HCT116 (cell line): ENCODE results near the gene TUBB6. TPM values are rescaled to one million over a fixed set of nuclear protein-coding genes. Genes with fewer than 3 reads are reported as not detected.

Experiments used
- ATAC-seq: fragments of 200-7000 bp; cut with Tn5 transposase; 2 replicates; pipeline ENCODE4 v1.9.1; 2020; ENCODE audit warnings: mild to moderate bottlenecking, moderate library complexity
- BruUV-seq: library from RNA; stranded (reverse); fragments of 400-500 nt; replicated peaks from 2 replicates; lab custom pipeline; 2021; lab: Mats Ljungman, UMichigan
- CTCF ChIA-PET: fragments of 300-600 bp; sonication (Branson Sonifier 250); formaldehyde crosslinking; loops from one replicate; lab custom pipeline; 2021; ENCODE audit warnings: antibody characterized with exemption; lab: Charles Lee
- POLR2A ChIA-PET: fragments of 300-600, 350-600 bp; sonication (Branson Sonifier 250); formaldehyde crosslinking; loops from one replicate; lab custom pipeline; 2021; ENCODE audit warnings: antibody characterized with exemption; lab: Charles Lee
- RAD21 ChIA-PET, 2 experiments: fragments of 300-600 bp; sonication (Branson Sonifier 250); formaldehyde crosslinking; loops; one replicate each; lab custom pipeline; 2023; ENCODE audit warnings: low total read pairs in 2 of 2; ENCODE audit not compliant: uncharacterized antibody in 2 of 2, unreplicated experiment in 2 of 2, low non-redundant PET in 1 of 2; lab: Charles Lee
- DNase-seq: peaks from one replicate; pipeline ENCODE4 v3.0.0-alpha.2; 2010; ENCODE audit warnings: low read depth, low spot score
- H2AFZ ChIP-seq: fragments of 200-600 bp; shearing (Covaris generic), sonication (generic); 2 replicates; pipeline ENCODE4 v1.6.1; 2017; ENCODE audit warnings: low read depth, mixed run types, mixed read lengths, antibody characterized with exemption, low read length; ENCODE audit not compliant: poor library complexity, severe bottlenecking
- H3K27ac ChIP-seq: 2 replicates; pipeline ENCODE4 v1.5.1; 2012; ENCODE audit warnings: low read depth, low read length
- H3K27me3 ChIP-seq: fragments of 200-600 bp; sonication (generic); 2 replicates; pipeline ENCODE4 v1.6.1; 2016; ENCODE audit warnings: mixed run types, low read length, mixed read lengths; ENCODE audit not compliant: insufficient read depth
- H3K36me3 ChIP-seq, 2 experiments: fragments of 200-500 bp in 1 of 2; fragments of 200-600 bp in 1 of 2; sonication (Bioruptor generic) in 1 of 2; sonication (generic) in 1 of 2; 2 replicates each; pipeline versions ENCODE4 v1.5.1 to v1.6.1; 2014 to 2016; ENCODE audit warnings: low read length in 2 of 2, inconsistent platforms in 1 of 2, mixed read lengths in 1 of 2, mixed run types in 1 of 2; ENCODE audit not compliant: insufficient read depth in 2 of 2, control insufficient read depth in 1 of 2
- H3K4me1 ChIP-seq, 2 experiments: fragments of 200-600 bp in 1 of 2; sonication (generic) in 1 of 2; 2 replicates each; pipeline versions ENCODE4 v1.5.1 to v1.6.1; 2012 to 2017; ENCODE audit warnings: low read length in 2 of 2, inconsistent platforms in 1 of 2, mild to moderate bottlenecking in 1 of 2, mixed read lengths in 1 of 2, mixed run types in 1 of 2, moderate library complexity in 1 of 2; ENCODE audit not compliant: insufficient read depth in 2 of 2, control insufficient read depth in 1 of 2
- H3K4me2 ChIP-seq: fragments of 200-600 bp; sonication (generic); 2 replicates; pipeline ENCODE4 v1.6.1; 2017; ENCODE audit warnings: mixed run types, low read length, mixed read lengths
- H3K4me3 ChIP-seq, 2 experiments: fragments of 200-600 bp in 1 of 2; sonication (generic) in 1 of 2; replicated peaks in 1 of 2; 2 replicates each; pipeline ENCODE4 v1.5.1; 2011 to 2016; ENCODE audit warnings: low read length in 2 of 2, control low read depth in 1 of 2, low read depth in 1 of 2, mild to moderate bottlenecking in 1 of 2, mixed read lengths in 1 of 2, mixed run types in 1 of 2
- H3K79me2 ChIP-seq: fragments of 200-600 bp; sonication (generic); 2 replicates; pipeline ENCODE4 v1.6.1; 2017; ENCODE audit warnings: mild to moderate bottlenecking, mixed run types, low read length, moderate library complexity, mixed read lengths; ENCODE audit not compliant: insufficient read depth
- H3K9ac ChIP-seq: fragments of 200-600 bp; sonication (generic); 2 replicates; pipeline ENCODE4 v1.6.1; 2016; ENCODE audit warnings: low read length, mixed read lengths
- H3K9me2 ChIP-seq: fragments of 200-600 bp; sonication (generic), shearing (Covaris generic); 2 replicates; pipeline ENCODE4 v1.6.1; 2017; ENCODE audit warnings: mixed run types, mild to moderate bottlenecking, moderate library complexity; ENCODE audit not compliant: insufficient read depth
- H3K9me3 ChIP-seq, 2 experiments: fragments of 200-500 bp in 1 of 2; fragments of 200-600 bp in 1 of 2; sonication (Bioruptor generic) in 1 of 2; sonication (generic) in 1 of 2; 2 replicates each; pipeline ENCODE4 v1.6.1; 2014 to 2017; ENCODE audit warnings: low read length in 2 of 2, mixed read lengths in 2 of 2, inconsistent platforms in 1 of 2, low read depth in 1 of 2, mild to moderate bottlenecking in 1 of 2, mixed run types in 1 of 2, moderate library complexity in 1 of 2; ENCODE audit not compliant: control insufficient read depth in 1 of 2, insufficient read depth in 1 of 2
- H4K20me1 ChIP-seq: fragments of 200-600 bp; sonication (generic), shearing (Covaris generic); 2 replicates; pipeline ENCODE4 v1.6.1; 2017; ENCODE audit warnings: mixed run types, mild to moderate bottlenecking, moderate library complexity; ENCODE audit not compliant: insufficient read depth
- CBX3 ChIP-seq: IDR thresholded peaks from 2 replicates; pipeline ENCODE4 v1.6.1; 2012; ENCODE audit warnings: low read depth
- CEBPB ChIP-seq: IDR thresholded peaks from 2 replicates; pipeline ENCODE4 v1.6.1; 2012; ENCODE audit warnings: low read depth
- CTCF ChIP-seq, 3 experiments: fragments of 200-600 bp in 1 of 3; sonication (generic) in 1 of 3; IDR thresholded peaks in 2 of 3; conservative IDR thresholded peaks in 1 of 3; 2 replicates each; pipeline ENCODE4 v1.5.1; 2012 to 2017; ENCODE audit warnings: low read depth in 2 of 3, low read length in 2 of 3, antibody characterized with exemption in 1 of 3, borderline replicate concordance in 1 of 3, control low read depth in 1 of 3, mild to moderate bottlenecking in 1 of 3, mixed read lengths in 1 of 3, mixed run types in 1 of 3, moderate library complexity in 1 of 3; ENCODE audit not compliant: insufficient read depth in 1 of 3
- POLR2AphosphoS5 ChIP-seq: IDR thresholded peaks from 2 replicates; pipeline ENCODE4 v1.6.1; 2011; ENCODE audit warnings: mild to moderate bottlenecking, low read depth, low read length, moderate library complexity
- RAD21 ChIP-seq: IDR thresholded peaks from 2 replicates; pipeline ENCODE4 v1.6.1; 2012; ENCODE audit warnings: low read depth, mild to moderate bottlenecking
- SRF ChIP-seq: IDR thresholded peaks from 2 replicates; pipeline ENCODE4 v1.6.1; 2012; ENCODE audit warnings: low read depth
- YY1 ChIP-seq: IDR thresholded peaks from 2 replicates; pipeline ENCODE4 v1.6.1; 2011; ENCODE audit warnings: low read length, low read depth, moderate library complexity, mild to moderate bottlenecking; ENCODE audit not compliant: insufficient replicate concordance; ENCODE audit errors: extremely low read depth
- ZBTB33 ChIP-seq: IDR thresholded peaks from 2 replicates; pipeline ENCODE4 v1.6.1; 2011; ENCODE audit warnings: mild to moderate bottlenecking, low read length, moderate library complexity; ENCODE audit not compliant: insufficient replicate concordance; ENCODE audit errors: extremely low read depth
- ZNF274 ChIP-seq: fragments of 200-500 bp; sonication (Bioruptor generic); IDR thresholded peaks from 2 replicates; pipeline ENCODE4 v1.6.1; 2014; ENCODE audit warnings: mild to moderate bottlenecking, low read depth, low read length, inconsistent platforms
- intact Hi-C: fragments of 100-400 bp; cut with micrococcal nuclease; formaldehyde crosslinking; loops from 2 replicates; pipeline ENCODE4 v1.10.0; 2022
- total RNA-seq: library from RNA; stranded (reverse); gene quantifications from one replicate; pipeline ENCODE4 v1.2.1, GENCODE V29; 2021; ENCODE audit not compliant: unreplicated experiment

TUBB6 gene
- total RNA-seq, 1 experiment from 2014 or later = 87.4 TPM

- RAD21 ChIA-PET = interaction anchor here in 1 of 2 experiments (1.1 kb wide), 1 partner anchor 42 kb away, joined by 4 read pairs; no protein-coding TSS in a partner anchor
- POLR2A ChIA-PET = interaction anchor here (0.8 kb wide), 1 partner anchor 47 kb away, joined by 3 read pairs; no protein-coding TSS in a partner anchor
- no peaks in the 10 kb centered on the region for H3K9me2 ChIP-seq
- DNase-seq = peak; percentile 52
- no peak overlapping the region for H2AFZ ChIP-seq
- H3K9me3 ChIP-seq = no peaks in the 10 kb centered on the region
- no peak overlapping the region for H3K4me2 ChIP-seq
- intact Hi-C loops = loop anchor here (5.0 kb wide), 1 partner anchor 335 kb away; no protein-coding TSS in a partner anchor
- peak; percentile 97 for ATAC-seq
- peaks cover 35% of the 10 kb centered on the region for H3K79me2 ChIP-seq
- H3K9ac ChIP-seq = no peak overlapping the region
- H3K27ac ChIP-seq = no peak overlapping the region
- CTCF ChIA-PET = interaction anchor here (0.6 to 2.5 kb wide), 23 partner anchors 8 to 832 kb away, joined by 3 to 29 read pairs (median 3); partner anchors contain the start of gene AFG3L2
- H3K36me3 ChIP-seq = peaks cover 13 to 34% of the 10 kb centered on the region in 2 experiments; a peak in 2 of 4 replicates
- peaks cover 0 to 7% of the 10 kb centered on the region in 2 experiments; a peak in 1 of 4 replicates for H3K4me1 ChIP-seq
- H3K4me3 ChIP-seq = no peak overlapping the region
- TF ChIP-seq CBX3 (no peak), CEBPB (no peak), POLR2AphosphoS5 (no peak; the same call in 1 of the 2 replicates), ZNF274 (no peak), ZBTB33 (no peak), YY1 (no peak), RAD21 (peak; percentile 47; the same call in 1 of the 2 replicates), CTCF (IDR thresholded peaks at IDR 0.05 in 2 of 3, conservative IDR thresholded peaks at IDR 0.05 in 1 of 3; ENCODE audit: borderline replicate concordance in 1 of 3, insufficient read depth in 1 of 3, low read depth in 2 of 3, low read length in 2 of 3) (peak; percentile 62 to 98 (median 97); a peak in 5 of 6 replicates), SRF (no peak)
- BruUV-seq = no TSS peak
- no peaks in the 10 kb centered on the region for H4K20me1 ChIP-seq
- no peaks in the 10 kb centered on the region for H3K27me3 ChIP-seq
Measured at GRCh38 chr18:12327510-12328178, 19.6 kb downstream of the TUBB6 start.
